SW480 (cell line): ENCODE data around the gene GRIK5.
"Not testable (repeated sequence)": the region's sequence is repeated elsewhere in the genome, so short reads cannot be mapped to it uniquely, and the experiment has no call there.

Experiments used
- DNase-seq: peaks from one replicate; pipeline ENCODE4 v3.0.0-alpha.2; 2016; ENCODE audit warnings: low spot score

GRIK5 gene

GRCh38 chr19:42069619-42070351 lies at the start of gene GRIK5:
Gene GRIK5, minus strand, starts transcription at chr19:42070206. Its CDS starts 4,436 bp downstream, at chr19:42065770.
- DNase-seq: no peak

- DNase-seq: no peak
Measured at GRCh38 chr19:42117076-42117475, 47.1 kb upstream of the GRIK5 start.

GRCh38 chr19:42116308-42117075 lies 46.5 kb upstream of the GRIK5 start:
- no peak for DNase-seq

- no peak for DNase-seq
Measured at GRCh38 chr19:42115705-42116104, 45.7 kb upstream of the GRIK5 start.

- no peak for DNase-seq
Measured at GRCh38 chr19:42115219-42115618, 45.2 kb upstream of the GRIK5 start.

GRCh38 chr19:42114412-42114811 lies 44.4 kb upstream of the GRIK5 start:
- DNase-seq: no peak

- DNase-seq: peak; percentile 43
Measured at GRCh38 chr19:42113641-42114348, 43.8 kb upstream of the GRIK5 start.

GRCh38 chr19:42111811-42112210 lies 41.8 kb upstream of the GRIK5 start:
- DNase-seq: peak; percentile 39

- DNase-seq: no peak
Measured at GRCh38 chr19:42111384-42111783, 41.4 kb upstream of the GRIK5 start.

- DNase-seq: no peak
Measured at GRCh38 chr19:42110658-42111057, 40.7 kb upstream of the GRIK5 start.

- DNase-seq: no peak
Measured at GRCh38 chr19:42109896-42110295, 39.9 kb upstream of the GRIK5 start.

GRCh38 chr19:42108527-42109389 lies 38.8 kb upstream of the GRIK5 start:
- peak; percentile 88 for DNase-seq

GRCh38 chr19:42105368-42105767 lies 35.4 kb upstream of the GRIK5 start:
- no peak for DNase-seq

- no peak for DNase-seq
Measured at GRCh38 chr19:42102877-42103276, 32.9 kb upstream of the GRIK5 start.

GRCh38 chr19:42100241-42100640 lies 30.2 kb upstream of the GRIK5 start:
- not testable (repeated sequence) for DNase-seq

- no peak for DNase-seq
Measured at GRCh38 chr19:42099336-42099925, 29.4 kb upstream of the GRIK5 start.

GRCh38 chr19:42098781-42099180 lies 28.8 kb upstream of the GRIK5 start:
- DNase-seq: no peak

- DNase-seq: no peak
Measured at GRCh38 chr19:42097461-42097860, 27.5 kb upstream of the GRIK5 start.

GRCh38 chr19:42096255-42096837 lies 26.3 kb upstream of the GRIK5 start:
- no peak for DNase-seq

- no peak for DNase-seq
Measured at GRCh38 chr19:42095814-42096230, 25.8 kb upstream of the GRIK5 start.
